PC-3 (cell line): ENCODE measurements around the gene IFI27L1.

Experiments used
- CTCF ChIP-seq: fragments of 300-600 bp; sonication (generic); conservative IDR thresholded peaks from 2 replicates; pipeline ENCODE4 v1.5.1; 2017; ENCODE audit warnings: antibody characterized with exemption, low read depth, mild to moderate bottlenecking, low read length
- EZH2 ChIP-seq: fragments of 300-600 bp; sonication (generic); IDR thresholded peaks from one replicate; pipeline ENCODE4 v1.6.1; 2017; ENCODE audit warnings: antibody characterized with exemption, mild to moderate bottlenecking, low read length; ENCODE audit not compliant: unreplicated experiment

GRCh38 chr14:94126800-94127199 is 45.7 kb downstream of the IFI27L1 start:
- TF ChIP-seq CTCF (no peak), EZH2 (no peak)
